Measurements from ENCODE around the gene RGS6.

DNA sequence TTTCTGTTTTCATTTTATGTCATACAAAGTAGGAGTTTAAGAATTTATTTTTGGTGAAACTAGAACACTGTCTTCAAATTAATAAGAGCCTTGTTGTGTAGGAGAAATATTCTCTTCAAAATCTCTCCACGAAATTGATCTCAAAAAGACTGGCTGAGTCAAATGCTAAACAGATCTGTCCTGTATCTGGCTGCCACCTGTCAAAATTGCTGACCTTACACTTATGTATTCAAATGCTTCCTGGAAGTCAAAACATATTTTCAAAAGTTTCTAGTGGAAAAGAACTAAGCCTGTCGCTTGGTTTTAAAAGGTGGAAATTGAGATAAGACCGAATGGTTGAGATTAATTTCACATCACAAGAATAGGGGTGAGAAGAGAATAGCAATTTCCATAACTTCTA, 121.4 kb downstream of the RGS6 start:
- TF ChIP-seq, protein P1, sequence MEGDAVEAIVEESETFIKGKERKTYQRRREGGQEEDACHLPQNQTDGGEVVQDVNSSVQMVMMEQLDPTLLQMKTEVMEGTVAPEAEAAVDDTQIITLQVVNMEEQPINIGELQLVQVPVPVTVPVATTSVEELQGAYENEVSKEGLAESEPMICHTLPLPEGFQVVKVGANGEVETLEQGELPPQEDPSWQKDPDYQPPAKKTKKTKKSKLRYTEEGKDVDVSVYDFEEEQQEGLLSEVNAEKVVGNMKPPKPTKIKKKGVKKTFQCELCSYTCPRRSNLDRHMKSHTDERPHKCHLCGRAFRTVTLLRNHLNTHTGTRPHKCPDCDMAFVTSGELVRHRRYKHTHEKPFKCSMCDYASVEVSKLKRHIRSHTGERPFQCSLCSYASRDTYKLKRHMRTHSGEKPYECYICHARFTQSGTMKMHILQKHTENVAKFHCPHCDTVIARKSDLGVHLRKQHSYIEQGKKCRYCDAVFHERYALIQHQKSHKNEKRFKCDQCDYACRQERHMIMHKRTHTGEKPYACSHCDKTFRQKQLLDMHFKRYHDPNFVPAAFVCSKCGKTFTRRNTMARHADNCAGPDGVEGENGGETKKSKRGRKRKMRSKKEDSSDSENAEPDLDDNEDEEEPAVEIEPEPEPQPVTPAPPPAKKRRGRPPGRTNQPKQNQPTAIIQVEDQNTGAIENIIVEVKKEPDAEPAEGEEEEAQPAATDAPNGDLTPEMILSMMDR (IDR thresholded peaks at IDR 0.05): no peak
- no peak for TF ChIP-seq POLR2A (IDR thresholded peaks at IDR 0.05)
